A549 (cell line): ENCODE measurements around the gene STRADA.

Experiments used
- BHLHE40 ChIP-seq: IDR thresholded peaks from 2 replicates; pipeline ENCODE4 v1.6.1; 2012; ENCODE audit warnings: low read depth, low read length, inconsistent platforms
- FOSB ChIP-seq: fragments of 250-450 bp; sonication (Bioruptor Pico); IDR thresholded peaks from 2 replicates; pipeline ENCODE4 v1.5.0; 2020; ENCODE audit warnings: mild to moderate bottlenecking, moderate library complexity
- POLR2A ChIP-seq: IDR thresholded peaks from 2 replicates; pipeline ENCODE4 v1.6.1; 2012; ENCODE audit warnings: mild to moderate bottlenecking, low read length
- RNF2 ChIP-seq: fragments of 200-600 bp; sonication (generic); IDR thresholded peaks from 2 replicates; pipeline ENCODE4 v1.6.1; 2016; ENCODE audit warnings: low read depth, mild to moderate bottlenecking, antibody characterized with exemption, moderate library complexity, borderline replicate concordance
- TF ChIP-seq, protein P1 (sequence below): IDR thresholded peaks from 2 replicates; pipeline ENCODE4 v1.6.1; 2012

DNA sequence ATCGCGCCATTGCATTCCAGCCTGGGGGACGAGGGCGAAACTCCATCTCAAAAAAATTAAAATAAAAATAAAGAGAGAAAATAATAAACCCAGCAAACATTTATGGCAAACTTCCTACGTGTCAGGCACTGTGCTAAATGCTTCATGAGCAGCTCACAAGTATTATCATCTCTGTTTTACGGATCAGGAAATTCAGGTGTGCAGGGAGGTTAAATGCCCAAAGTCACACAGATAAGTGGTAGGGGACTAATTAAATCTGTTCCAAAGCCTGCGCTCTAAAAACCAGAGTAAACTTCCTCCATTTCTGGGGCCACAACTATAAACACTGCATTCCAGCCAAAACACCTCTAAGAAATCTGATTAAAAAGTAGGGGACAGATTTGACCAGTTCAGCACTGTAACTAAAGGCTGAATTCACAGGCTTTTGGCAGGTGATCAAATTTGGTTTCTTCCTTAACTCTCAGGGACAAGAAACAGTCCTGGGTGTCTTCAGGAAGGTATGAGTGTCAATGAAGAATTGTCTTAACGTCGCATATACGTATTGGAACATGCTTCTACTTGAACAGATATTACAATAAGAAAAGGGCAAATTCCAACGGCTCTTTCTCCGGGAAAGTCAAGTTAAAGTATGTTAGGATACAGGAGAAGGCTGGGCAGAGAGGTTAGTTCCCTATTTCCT, 996 bp downstream of the STRADA start:
- TF ChIP-seq BHLHE40 (no peak), POLR2A (no peak), FOSB (CRISPR knock-in tag) (no peak), RNF2 (no peak)
- TF ChIP-seq, protein P1, sequence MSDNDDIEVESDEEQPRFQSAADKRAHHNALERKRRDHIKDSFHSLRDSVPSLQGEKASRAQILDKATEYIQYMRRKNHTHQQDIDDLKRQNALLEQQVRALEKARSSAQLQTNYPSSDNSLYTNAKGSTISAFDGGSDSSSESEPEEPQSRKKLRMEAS: no peak
